OCI-LY7 (cell line): ENCODE data around the gene ELFN1. TPM values are rescaled to one million over a fixed set of nuclear protein-coding genes. Genes with fewer than 3 reads are reported as not detected.

Experiments used
- BruUV-seq: library from RNA; stranded (reverse); fragments of 400-500 nt; replicated peaks from 2 replicates; lab custom pipeline; 2021; lab: Mats Ljungman, UMichigan
- CTCF ChIA-PET: fragments of 300-600 bp; sonication (Branson Sonifier 250); formaldehyde crosslinking; loops from one replicate; lab custom pipeline; 2022; ENCODE audit warnings: antibody characterized with exemption; ENCODE audit not compliant: unreplicated experiment; lab: Charles Lee
- POLR2A ChIA-PET: fragments of 300-600 bp; sonication (Branson Sonifier 250); formaldehyde crosslinking; loops from one replicate; lab custom pipeline; 2022; ENCODE audit warnings: antibody characterized with exemption; lab: Charles Lee
- DNase-seq: peaks from one replicate; pipeline ENCODE4 v3.0.0-alpha.2; 2015; ENCODE audit warnings: low spot score
- H2AFZ ChIP-seq: fragments of 200-600 bp; sonication (generic), shearing (Covaris generic); 2 replicates; pipeline ENCODE4 v1.6.1; 2014; ENCODE audit warnings: mild to moderate bottlenecking, antibody characterized with exemption, low read length, moderate library complexity
- H3K27ac ChIP-seq: fragments of 200-600 bp; sonication (generic); 2 replicates; pipeline ENCODE4 v1.5.1; 2014; ENCODE audit warnings: mixed run types, low read depth, mild to moderate bottlenecking, moderate library complexity, low read length, inconsistent platforms; ENCODE audit not compliant: poor library complexity, severe bottlenecking
- H3K36me3 ChIP-seq: fragments of 200-600 bp; sonication (generic); 2 replicates; pipeline ENCODE4 v1.6.1; 2014; ENCODE audit warnings: mild to moderate bottlenecking, antibody characterized with exemption, low read length, moderate library complexity, mixed read lengths; ENCODE audit not compliant: insufficient read depth
- H3K4me1 ChIP-seq: fragments of 200-600 bp; sonication (generic); 2 replicates; pipeline ENCODE4 v1.5.1; 2014; ENCODE audit warnings: mild to moderate bottlenecking, low read length; ENCODE audit not compliant: insufficient read depth, poor library complexity, severe bottlenecking
- H3K4me2 ChIP-seq: fragments of 200-600 bp; sonication (generic); 2 replicates; pipeline ENCODE4 v1.6.1; 2014; ENCODE audit warnings: mild to moderate bottlenecking, low read length
- H3K4me3 ChIP-seq: fragments of 200-600 bp; sonication (generic); 2 replicates; pipeline ENCODE4 v1.5.1; 2014; ENCODE audit warnings: mild to moderate bottlenecking, low read depth, low read length; ENCODE audit not compliant: poor library complexity, severe bottlenecking
- H3K79me2 ChIP-seq: fragments of 200-600 bp; sonication (generic); 2 replicates; pipeline ENCODE4 v1.6.1; 2016; ENCODE audit warnings: low read depth, mild to moderate bottlenecking, low read length, moderate library complexity, mixed read lengths; ENCODE audit not compliant: insufficient read depth
- H3K9me2 ChIP-seq: fragments of 200-600 bp; sonication (generic); 2 replicates; pipeline ENCODE4 v1.6.1; 2016; ENCODE audit warnings: mild to moderate bottlenecking, low read length, mixed read lengths; ENCODE audit not compliant: insufficient read depth
- H3K9me3 ChIP-seq: fragments of 200-600 bp; sonication (generic); 2 replicates; pipeline ENCODE4 v1.6.1; 2014; ENCODE audit warnings: mild to moderate bottlenecking, mixed run types, low read length, mixed read lengths
- H4K20me1 ChIP-seq: fragments of 200-600 bp; sonication (generic); 2 replicates; pipeline ENCODE4 v1.6.1; 2014; ENCODE audit warnings: mild to moderate bottlenecking, antibody characterized with exemption, low read length, moderate library complexity, mixed read lengths; ENCODE audit not compliant: insufficient read depth
- EZH2phosphoT487 ChIP-seq: fragments of 200-600 bp; sonication (generic); IDR thresholded peaks from 2 replicates; pipeline ENCODE4 v1.6.1; 2018; ENCODE audit warnings: low read depth, borderline replicate concordance, mild to moderate bottlenecking, mixed run types, antibody characterized with exemption, low read length, moderate library complexity, mixed read lengths
- intact Hi-C: fragments of 100-400 bp; cut with micrococcal nuclease; formaldehyde crosslinking; loops from one replicate; pipeline ENCODE4 v1.10.0; 2022; ENCODE audit not compliant: unreplicated experiment
- total RNA-seq, 2 experiments: library from RNA; depleted of rRNA in 1 of 2; stranded (reverse); fragments of >200 nt in 1 of 2; shearing (Covaris generic) in 1 of 2; gene quantifications; 2 replicates each; pipeline ENCODE4 v1.2.3, GENCODE V29; 2014 to 2022
- TF ChIP-seq, protein P1 (sequence below): fragments of 200-600 bp; sonication (generic); conservative IDR thresholded peaks from 2 replicates; pipeline ENCODE4 v1.5.1; 2014; ENCODE audit warnings: mild to moderate bottlenecking, antibody characterized with exemption, low read length, moderate library complexity, mixed read lengths

Gene ELFN1
- total RNA-seq, 2 experiments from 2014 or later: not detected

DNA sequence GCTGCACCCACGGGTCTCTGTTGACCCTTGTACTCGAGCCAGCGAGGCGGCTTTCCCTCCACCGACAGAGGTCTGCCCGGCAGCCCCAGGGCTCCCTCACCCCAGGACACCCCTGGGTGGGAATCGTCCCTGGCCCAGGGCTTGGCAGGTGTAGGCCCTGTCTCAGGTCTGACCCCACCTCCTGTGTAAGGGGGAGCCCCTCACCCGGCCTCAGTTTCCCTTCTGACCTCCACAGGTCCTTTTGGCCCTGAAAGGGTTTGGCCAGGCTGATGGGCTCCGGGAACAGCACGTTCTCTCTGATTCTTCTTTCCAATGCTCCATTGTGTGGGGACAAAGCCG is 25.0 kb upstream of the ELFN1 start:
- no TSS peak for BruUV-seq
- CTCF ChIA-PET: no interaction called here
- no peak for DNase-seq
- H3K4me2 ChIP-seq: no peak overlapping the region
- no peaks in the 10 kb centered on the region for H3K4me1 ChIP-seq
- POLR2A ChIA-PET: no interaction called here
- no peak overlapping the region for H2AFZ ChIP-seq
- no peaks in the 10 kb centered on the region for H3K36me3 ChIP-seq
- no peak overlapping the region for H3K27ac ChIP-seq
- H3K9me2 ChIP-seq: no peaks in the 10 kb centered on the region
- H3K79me2 ChIP-seq: no peaks in the 10 kb centered on the region
- H4K20me1 ChIP-seq: no peaks in the 10 kb centered on the region
- H3K4me3 ChIP-seq: no peak overlapping the region
- TF ChIP-seq EZH2phosphoT487: no peak
- TF ChIP-seq, protein P1, sequence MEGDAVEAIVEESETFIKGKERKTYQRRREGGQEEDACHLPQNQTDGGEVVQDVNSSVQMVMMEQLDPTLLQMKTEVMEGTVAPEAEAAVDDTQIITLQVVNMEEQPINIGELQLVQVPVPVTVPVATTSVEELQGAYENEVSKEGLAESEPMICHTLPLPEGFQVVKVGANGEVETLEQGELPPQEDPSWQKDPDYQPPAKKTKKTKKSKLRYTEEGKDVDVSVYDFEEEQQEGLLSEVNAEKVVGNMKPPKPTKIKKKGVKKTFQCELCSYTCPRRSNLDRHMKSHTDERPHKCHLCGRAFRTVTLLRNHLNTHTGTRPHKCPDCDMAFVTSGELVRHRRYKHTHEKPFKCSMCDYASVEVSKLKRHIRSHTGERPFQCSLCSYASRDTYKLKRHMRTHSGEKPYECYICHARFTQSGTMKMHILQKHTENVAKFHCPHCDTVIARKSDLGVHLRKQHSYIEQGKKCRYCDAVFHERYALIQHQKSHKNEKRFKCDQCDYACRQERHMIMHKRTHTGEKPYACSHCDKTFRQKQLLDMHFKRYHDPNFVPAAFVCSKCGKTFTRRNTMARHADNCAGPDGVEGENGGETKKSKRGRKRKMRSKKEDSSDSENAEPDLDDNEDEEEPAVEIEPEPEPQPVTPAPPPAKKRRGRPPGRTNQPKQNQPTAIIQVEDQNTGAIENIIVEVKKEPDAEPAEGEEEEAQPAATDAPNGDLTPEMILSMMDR: no peak
- H3K9me3 ChIP-seq: no peaks in the 10 kb centered on the region
- intact Hi-C loops: no loop called here

DNA sequence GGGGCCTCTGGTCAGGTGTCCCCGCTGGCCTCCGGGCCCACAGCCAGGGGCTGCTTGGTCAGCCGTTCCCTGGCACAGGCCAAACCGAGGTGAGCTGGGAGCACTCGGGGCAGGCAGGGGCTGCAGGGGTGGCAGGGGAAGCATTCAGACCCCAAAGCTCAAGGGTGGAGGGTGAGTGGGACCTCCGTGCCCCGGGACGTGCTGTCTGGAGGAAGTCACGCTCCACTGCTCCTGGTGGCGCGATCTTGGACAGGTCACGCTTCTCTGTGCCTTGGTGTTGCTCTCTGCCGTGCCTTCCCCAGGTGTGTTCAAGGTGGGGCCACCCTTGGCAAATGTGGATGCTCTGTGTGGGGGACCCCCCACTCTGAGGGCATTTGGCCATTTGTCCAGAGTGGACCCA is 24.6 kb upstream of the ELFN1 start:
- H3K79me2 ChIP-seq: no peaks in the 10 kb centered on the region
- H4K20me1 ChIP-seq: no peaks in the 10 kb centered on the region
- no peak overlapping the region for H2AFZ ChIP-seq
- no peak for TF ChIP-seq EZH2phosphoT487
- TF ChIP-seq, protein P1: no peak
- H3K9me2 ChIP-seq: no peaks in the 10 kb centered on the region
- intact Hi-C loops: no loop called here
- no peaks in the 10 kb centered on the region for H3K9me3 ChIP-seq
- POLR2A ChIA-PET: no interaction called here
- no peak overlapping the region for H3K4me2 ChIP-seq
- H3K36me3 ChIP-seq: no peaks in the 10 kb centered on the region
- no peak for DNase-seq
- H3K4me3 ChIP-seq: no peak overlapping the region
- H3K27ac ChIP-seq: no peak overlapping the region
- H3K4me1 ChIP-seq: no peaks in the 10 kb centered on the region
- BruUV-seq: no TSS peak
- CTCF ChIA-PET: no interaction called here

DNA sequence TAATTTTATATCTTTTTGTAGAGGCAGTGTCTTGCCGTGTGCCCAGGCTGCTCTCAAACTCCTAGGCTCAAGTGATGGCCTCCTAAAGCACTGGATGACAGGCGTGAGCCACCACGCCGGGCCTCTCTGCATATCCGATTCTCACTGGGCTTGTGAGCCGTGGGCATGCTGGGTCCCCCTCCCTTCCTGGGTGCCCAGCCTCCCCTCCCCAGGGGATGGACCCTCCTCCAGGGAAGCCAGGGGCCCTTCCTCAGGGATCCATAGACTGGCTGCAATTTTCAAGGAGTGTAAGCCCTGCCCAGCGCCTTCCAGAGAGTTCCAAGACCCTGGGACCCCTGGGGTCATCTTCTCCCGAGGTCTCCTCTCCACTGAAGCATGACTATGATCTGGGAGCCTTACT is 23.7 kb upstream of the ELFN1 start:
- no peak for DNase-seq
- CTCF ChIA-PET: interaction anchor here (0.5 kb wide), 1 partner anchor 1475 kb away, joined by 3 read pairs; no protein-coding TSS in a partner anchor
- Histone ChIP-seq H3K79me2 (no peaks in the 10 kb centered on the region), H3K9me2 (no peaks in the 10 kb centered on the region), H3K27ac (no peak overlapping the region), H3K4me2 (no peak overlapping the region), H3K36me3 (no peaks in the 10 kb centered on the region), H2AFZ (no peak overlapping the region), H3K9me3 (no peaks in the 10 kb centered on the region), H4K20me1 (no peaks in the 10 kb centered on the region), H3K4me1 (no peaks in the 10 kb centered on the region), H3K4me3 (no peak overlapping the region)
- intact Hi-C loops: no loop called here
- no TSS peak for BruUV-seq
- POLR2A ChIA-PET: no interaction called here
- no peak for TF ChIP-seq EZH2phosphoT487
- TF ChIP-seq, protein P1: no peak
